GM21526 (cell line): Measurements from ENCODE around the gene EML2.
"Not testable (repeated sequence)": the region's sequence is repeated elsewhere in the genome, so short reads cannot be mapped to it uniquely, and the experiment has no call there.

Experiments
- ATAC-seq: cut with Tn5 transposase; IDR thresholded peaks from one replicate; pipeline ENCODE4 v1.9.1; 2021; ENCODE audit warnings: moderate library complexity; ENCODE audit not compliant: unreplicated experiment, low FRiP score

EML2 gene

GRCh38 chr19:45655073-45655472 is 15.9 kb upstream of the EML2 start:
- ATAC-seq = no peak

DNA sequence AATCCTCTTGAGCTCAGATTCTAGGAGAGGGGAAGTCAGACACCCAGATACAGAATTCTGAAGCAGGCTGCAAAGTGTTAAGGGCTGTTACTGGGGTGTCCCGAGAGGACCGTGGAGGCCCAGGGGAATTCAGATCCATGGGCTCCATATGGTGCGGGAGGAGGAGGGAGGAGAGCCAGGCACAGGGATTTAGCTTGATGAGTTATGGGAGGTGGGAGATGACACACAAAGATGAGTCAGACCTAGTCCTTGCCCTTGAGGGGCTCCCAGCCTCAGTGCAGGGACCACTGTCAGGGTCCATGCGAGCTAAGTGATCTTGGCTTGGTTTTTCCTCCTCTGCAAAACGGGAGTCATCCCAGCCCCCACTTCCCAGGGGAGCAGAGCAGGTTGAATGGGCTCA is 14.4 kb upstream of the EML2 start:
- ATAC-seq = no peak

DNA sequence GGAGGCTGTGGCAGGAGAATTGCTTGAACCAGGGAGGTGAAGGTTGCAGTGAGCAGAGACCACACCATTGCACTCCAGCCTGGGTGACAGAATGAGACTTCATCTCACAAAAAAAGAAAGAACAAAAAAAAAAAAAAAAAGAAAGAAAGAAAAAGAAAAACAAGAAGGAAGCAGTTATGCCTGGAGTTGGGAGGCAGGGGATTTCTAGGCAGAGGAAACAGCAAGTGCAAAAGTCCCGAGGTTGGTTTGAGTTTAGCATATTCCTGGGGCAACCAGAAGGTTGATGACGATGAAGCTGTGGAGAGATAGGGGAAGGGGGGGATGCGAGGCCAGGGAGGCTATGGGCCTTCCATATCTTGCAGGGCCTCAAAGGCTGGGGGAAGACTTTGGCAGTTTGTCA is 11.5 kb upstream of the EML2 start:
- no peak for ATAC-seq

GRCh38 chr19:45646345-45646698 is 7.1 kb upstream of the EML2 start:
- no peak for ATAC-seq

DNA sequence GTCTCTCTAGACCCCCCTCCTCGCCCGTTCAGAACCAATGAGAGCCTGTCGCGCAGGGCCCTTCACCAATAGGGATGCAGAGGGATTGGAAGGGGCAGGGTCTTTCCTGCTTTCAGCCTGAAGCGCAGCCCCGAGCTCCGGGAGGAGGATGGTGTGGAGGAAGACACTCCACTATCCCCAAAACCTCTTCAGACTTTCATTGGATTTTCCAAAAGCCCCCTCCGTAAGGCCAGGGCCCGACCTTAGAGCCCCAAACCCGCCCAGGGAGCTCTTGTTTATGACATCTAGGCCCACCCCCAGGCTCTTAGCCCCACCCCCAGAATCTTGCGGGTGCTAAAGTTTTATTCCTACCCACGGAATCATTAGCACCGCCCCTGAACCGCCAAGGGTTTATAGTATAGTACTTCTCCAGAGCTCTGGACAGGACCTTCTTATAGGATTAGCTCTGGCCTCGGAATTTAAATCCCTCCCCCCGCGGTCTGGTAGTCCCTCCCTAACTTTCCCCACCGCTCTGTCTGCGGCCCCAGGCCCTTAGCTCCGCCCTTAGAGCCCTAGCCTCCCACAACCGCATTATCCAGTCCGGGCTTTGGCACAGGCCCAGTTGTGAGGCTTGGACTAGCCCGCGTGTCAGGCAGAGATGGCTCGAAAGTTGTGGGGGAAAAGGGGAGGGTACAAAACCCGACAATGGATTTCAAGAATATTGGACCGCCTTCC is 6.6 kb upstream of the EML2 start:
- ATAC-seq = peak; percentile 40

DNA sequence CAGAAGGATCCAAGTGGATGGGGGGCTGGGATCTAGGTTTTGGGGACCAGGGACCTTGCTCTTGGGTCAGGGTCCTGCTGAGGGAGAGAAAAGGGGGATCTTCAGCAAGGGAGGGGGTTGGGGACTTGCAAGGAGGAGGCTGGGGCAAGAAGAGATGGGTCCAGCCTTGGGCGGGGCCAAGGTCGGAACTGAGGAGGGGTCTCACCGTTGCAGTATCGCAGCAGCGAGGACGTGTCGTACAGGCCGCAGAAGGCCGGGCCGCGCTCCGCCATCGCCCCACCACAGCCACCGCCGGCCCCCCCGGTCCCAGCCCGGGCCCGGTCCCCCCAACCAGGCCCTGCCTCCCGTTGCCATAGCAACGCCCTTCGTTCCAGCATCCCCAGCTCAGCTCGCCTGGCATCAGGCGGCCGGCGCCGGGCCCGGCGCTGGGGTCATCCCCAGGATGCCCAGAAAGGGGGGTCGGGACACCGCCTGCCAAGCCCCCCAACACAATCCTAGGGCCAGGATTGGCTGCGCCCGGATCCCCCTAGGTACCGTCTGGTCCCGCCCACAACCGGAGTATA is 6.0 kb upstream of the EML2 start:
- ATAC-seq = no peak

- no peak for ATAC-seq
Observed at GRCh38 chr19:45643927-45644771, 5.0 kb upstream of the EML2 start.

GRCh38 chr19:45643024-45643926 is 4.1 kb upstream of the EML2 start:
- peak; percentile 27 for ATAC-seq

DNA sequence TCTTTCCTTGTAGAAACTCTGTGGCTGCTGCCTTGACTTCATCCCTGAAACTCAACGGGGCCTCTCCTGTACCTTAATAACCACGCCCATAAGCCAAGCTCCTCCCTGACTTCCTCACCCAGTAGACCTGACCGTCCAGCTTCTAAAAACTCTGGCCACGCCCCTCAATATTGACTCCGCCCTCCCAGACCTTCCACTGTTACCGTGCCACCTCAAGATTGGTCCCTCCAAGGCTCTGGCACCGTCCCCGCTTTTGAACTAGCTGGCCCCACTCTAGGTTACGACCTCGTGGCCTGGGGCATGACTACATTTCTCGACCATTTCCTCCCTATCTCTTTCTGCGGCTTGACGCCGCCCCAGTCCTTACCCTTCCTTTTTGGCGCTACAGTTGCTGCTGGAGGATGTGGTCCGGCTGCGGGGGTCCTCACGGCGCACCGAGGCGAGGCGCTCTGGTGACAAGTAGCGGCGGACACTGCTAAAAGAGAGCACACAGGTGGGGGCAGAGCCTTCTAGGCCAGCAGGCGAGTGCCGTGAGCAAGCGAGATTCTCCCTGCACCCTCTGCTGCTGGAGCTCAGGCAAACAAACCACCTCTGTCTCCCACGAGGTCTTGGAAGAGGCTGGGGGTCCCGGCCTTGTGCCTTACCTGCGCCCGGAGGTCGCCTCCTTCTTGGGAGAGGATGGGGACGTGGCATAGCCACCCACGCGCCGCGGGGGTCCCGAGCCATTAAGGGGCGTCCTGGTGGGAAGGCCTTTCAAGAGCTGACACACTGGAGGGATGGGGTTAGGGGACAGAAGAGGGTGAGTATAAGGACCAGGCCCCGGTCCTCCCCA is 2.3 kb upstream of the EML2 start:
- peak; percentile 31 for ATAC-seq

DNA sequence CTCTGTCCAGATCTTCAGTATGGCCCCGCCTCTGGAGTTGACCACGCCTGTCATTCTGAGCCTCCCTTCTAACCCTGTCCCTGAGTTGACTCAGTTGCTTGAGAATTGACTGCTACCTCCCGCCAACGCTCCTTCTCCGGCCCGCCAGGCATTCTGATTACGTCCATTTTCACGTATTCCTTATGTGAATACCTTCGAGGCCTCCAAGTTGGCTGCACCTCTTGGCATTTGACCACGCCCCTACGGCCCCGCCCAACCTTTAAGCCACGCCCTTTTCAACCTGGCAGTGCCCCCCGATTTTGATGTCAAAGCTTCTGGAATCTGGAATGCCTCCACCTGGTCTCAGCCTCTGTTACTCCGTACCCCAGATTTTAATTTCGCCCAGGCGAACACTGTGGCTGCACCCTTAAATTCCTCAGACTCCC is 1.7 kb upstream of the EML2 start:
- no peak for ATAC-seq

- ATAC-seq = no peak
Observed at GRCh38 chr19:45637890-45638667, 1.1 kb downstream of the EML2 start.

- ATAC-seq = no peak
Observed at GRCh38 chr19:45636902-45637301, 2.3 kb downstream of the EML2 start.

DNA sequence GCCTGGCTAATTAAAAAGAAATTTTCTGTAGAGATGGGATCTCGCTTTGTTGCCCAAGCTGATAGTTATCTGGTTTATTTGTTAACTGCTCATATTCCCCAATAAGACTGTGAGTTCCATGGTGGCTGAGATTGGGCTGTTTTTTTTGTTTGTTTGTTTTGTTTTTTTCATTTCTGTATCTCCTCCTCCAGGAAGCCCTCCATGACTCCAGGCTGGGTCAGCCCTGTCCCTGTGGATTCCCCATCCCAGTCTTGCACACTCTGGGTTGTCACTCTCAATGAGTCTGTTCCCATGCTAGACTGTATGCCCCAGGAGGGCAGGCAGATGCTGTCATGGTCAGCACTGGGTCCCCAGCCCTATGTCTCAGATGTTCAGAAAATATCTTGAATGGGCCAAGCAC is 2.9 kb downstream of the EML2 start:
- no peak for ATAC-seq

DNA sequence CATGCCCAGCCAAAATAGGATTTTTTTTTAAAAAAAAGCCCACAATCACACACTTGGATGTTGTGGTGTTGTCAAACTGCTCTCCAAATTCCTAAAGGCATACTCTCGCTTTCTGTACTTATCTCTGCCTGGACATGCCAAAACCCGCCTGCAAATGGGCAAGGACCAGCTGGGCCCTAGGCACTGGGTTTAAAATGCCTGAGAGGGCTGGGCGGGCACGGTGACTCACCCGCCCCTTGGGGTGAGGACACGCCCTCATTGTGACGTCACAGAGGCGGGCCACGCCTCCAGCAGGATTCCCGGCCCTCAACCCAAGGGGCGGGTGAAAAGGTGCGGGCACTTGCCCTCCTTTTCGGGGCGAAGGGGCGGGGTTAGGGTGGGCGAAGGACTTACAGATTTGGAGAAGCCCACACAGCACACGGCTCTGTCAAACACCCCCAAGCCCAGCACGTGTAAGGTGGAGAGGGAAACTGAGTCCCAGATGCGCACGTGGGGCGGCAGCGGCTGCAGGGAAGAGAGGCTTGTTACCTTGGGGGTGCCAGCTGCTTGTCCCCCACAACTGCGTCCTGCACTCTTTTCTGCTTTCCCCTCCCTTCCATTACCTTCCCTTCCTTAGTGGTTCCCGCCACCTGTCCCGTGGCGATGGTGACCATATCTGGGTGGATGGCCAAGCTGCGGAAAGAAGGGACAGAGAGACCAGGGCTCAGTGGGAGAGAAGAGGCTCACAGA is 6.6 kb downstream of the EML2 start:
- ATAC-seq = no peak

DNA sequence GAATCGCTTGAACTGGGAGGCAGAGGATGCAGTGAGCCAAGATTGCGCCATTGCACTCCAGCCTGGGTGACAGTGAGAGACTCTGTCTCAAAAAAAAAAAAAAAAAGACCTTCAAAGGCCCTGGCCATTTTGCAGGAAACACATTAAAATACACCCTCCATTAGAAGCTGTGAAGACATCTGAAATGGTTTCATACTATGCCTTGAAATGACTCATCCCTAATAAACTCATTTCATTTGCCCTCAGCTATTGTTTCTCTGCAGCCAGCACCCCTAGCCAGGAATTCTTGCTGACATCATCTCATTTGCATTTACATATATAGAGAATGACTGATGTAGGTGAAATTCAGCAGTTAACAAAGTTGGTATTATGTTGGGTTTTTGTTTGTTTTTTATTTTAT is 8.7 kb downstream of the EML2 start:
- no peak for ATAC-seq

DNA sequence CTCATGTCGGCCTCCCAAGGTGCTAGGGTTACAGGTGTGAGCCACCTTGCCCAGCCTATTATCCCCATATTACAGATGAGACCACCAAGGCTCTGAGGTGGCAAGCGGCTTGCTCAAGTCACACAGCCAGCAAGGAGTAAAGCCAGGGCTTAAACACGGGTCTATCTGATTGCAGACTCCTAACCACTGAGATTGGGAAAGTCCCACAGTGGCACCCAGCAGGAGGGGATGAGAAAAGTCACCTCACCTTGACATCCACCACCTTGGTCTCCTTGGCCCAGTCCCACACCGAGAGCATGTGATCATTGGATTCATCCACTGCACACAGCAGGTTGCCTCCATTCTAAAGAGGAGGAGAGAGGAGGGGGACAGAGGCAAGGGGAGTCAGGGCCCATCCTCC is 9.5 kb downstream of the EML2 start:
- no peak for ATAC-seq

DNA sequence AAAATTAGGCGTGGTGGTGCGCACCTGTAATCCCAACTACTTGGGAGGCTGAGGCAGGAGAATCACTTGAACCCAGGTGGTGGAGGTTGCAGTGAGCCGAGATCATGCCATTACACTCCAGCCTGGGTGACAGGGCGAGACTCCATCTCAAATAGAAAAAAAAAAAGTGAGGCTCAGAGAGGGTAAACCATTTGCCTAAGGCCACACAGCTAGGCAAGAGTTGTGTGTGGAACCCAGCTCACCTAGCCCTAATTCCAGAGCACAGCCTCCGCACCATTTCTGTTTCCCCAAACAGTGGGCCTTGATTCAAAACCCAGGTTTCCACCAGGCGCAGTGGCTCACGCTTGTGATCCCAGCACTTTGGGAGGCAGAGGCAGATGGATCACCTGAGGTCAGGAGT is 11.0 kb downstream of the EML2 start:
- ATAC-seq = not testable (repeated sequence)

DNA sequence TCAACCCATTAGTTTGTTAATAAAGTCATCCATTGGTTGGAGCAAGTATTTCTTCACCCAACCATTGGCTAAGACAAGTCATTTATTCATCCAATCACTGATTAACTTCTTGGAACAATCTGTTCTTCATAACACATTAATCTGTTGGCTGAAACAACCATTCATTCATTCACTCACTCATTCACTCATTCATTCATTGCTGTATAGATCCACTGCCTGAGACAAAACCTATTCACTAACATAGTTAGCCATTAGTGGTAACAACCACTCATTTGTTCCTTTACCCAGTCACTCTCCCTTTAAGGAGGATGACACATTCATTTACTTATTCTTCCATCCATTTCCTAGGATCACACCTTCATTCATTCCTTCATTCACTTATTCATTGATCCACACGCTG is 15.2 kb downstream of the EML2 start:
- no peak for ATAC-seq
